H1 (cell line): ENCODE results near the gene AK8. TPM values are rescaled to one million over a fixed set of nuclear protein-coding genes. Genes with fewer than 3 reads are reported as not detected.

Source experiments
- ATF2 ChIP-seq: IDR thresholded peaks from 2 replicates; pipeline ENCODE4 v1.6.1; 2012; ENCODE audit warnings: low read length, inconsistent platforms
- polyA plus RNA-seq, 7 experiments: library from polyadenylated mRNA; depleted of rRNA in 3 of 7; stranded (reverse) in 5 of 7; unstranded in 2 of 7; fragments of >200 nt in 5 of 7; fragments of 200-250 nt in 2 of 7; gene quantifications; 1 replicate in 5 of 7; 2 replicates in 1 of 7; 4 replicates in 1 of 7; pipeline versions ENCODE4 v1.2.1 to v1.2.3, GENCODE V29; 2011 to 2013; ENCODE audit warnings: missing spikeins in 2 of 7, mixed read lengths in 2 of 7
- total RNA-seq: library from RNA; stranded (reverse); fragmentation: NEBNext Ultra II Directional; extraction: Animal tissue kit (Norgen Biotek cat#: 25700); gene quantifications from 2 replicates; pipeline ENCODE4 v1.2.1, GENCODE V29; 2021

The AK8 gene
- total and polyA plus RNA-seq, 2 of the 8 experiments (the other 6 are each of a cell fraction or from before 2014, with no cell fraction given), result 0.35 to 0.48 TPM

- TF ChIP-seq ATF2, result no peak
Observed at GRCh38 chr9:132788378-132788777, 89.7 kb downstream of the AK8 start (continued).
